Stimulated activated CD4-positive, alpha-beta T cell treated with anti-CD3 and anti-CD28 coated beads, TNF-alpha, amount 100 ng/mL, for 48 hours (primary cell): ENCODE measurements around the gene CELF5.
"Not testable (repeated sequence)": the region's sequence is repeated elsewhere in the genome, so short reads cannot be mapped to it uniquely, and the experiment has no call there.

Experiments
- DNase-seq, 3 donors: peaks; one replicate each; pipeline ENCODE4 v3.0.0-alpha.2; 2020; ENCODE audit warnings: low read depth in 3 of 3

CELF5 gene

GRCh38 chr19:3190470-3190770 lies 34.0 kb upstream of the CELF5 start:
- no peak for DNase-seq

- no peak for DNase-seq
Measured at GRCh38 chr19:3190921-3191805, 33.3 kb upstream of the CELF5 start.

GRCh38 chr19:3191806-3192104 lies 32.7 kb upstream of the CELF5 start:
- DNase-seq: not testable (repeated sequence)

DNA sequence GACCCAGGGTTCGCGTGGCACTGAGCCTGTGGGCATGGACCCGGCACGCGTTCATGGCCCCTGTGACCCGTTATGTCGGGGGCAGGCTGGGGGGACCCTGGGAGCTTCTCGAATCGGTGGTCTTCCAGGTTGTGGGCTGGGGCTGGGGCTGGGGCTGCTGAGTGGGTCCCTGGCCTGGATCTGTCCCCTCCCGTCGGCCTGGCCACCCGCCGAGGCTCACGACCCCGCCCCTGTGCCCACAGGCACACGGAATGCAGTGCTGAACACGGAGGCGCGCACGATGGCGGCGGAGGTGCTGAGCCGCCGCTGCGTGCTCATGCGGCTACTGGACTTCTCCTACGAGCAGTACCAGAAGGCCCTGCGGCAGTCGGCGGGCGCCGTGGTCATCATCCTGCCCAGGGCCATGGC lies 32.2 kb upstream of the CELF5 start:
- DNase-seq: no peak

DNA sequence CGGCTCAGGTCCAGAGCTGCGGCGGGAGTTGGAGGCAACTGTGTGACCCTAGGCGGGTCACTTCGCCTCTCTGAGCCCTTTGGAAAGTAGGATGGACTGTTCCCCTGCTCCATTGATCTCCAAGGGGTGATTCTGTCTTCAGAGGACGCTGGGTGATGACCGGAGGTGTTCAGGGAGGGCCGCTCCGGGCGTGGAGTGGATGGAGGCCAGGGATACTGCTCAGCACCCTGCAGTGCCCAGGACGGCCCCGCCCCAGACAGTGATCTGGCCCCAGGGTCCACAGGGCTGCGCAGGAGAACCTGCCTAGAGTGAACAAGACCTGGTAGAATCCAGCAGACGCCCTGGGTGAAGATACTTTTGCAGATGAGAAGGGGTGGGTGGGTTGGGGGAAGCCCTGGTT lies 31.8 kb upstream of the CELF5 start:
- no peak for DNase-seq

DNA sequence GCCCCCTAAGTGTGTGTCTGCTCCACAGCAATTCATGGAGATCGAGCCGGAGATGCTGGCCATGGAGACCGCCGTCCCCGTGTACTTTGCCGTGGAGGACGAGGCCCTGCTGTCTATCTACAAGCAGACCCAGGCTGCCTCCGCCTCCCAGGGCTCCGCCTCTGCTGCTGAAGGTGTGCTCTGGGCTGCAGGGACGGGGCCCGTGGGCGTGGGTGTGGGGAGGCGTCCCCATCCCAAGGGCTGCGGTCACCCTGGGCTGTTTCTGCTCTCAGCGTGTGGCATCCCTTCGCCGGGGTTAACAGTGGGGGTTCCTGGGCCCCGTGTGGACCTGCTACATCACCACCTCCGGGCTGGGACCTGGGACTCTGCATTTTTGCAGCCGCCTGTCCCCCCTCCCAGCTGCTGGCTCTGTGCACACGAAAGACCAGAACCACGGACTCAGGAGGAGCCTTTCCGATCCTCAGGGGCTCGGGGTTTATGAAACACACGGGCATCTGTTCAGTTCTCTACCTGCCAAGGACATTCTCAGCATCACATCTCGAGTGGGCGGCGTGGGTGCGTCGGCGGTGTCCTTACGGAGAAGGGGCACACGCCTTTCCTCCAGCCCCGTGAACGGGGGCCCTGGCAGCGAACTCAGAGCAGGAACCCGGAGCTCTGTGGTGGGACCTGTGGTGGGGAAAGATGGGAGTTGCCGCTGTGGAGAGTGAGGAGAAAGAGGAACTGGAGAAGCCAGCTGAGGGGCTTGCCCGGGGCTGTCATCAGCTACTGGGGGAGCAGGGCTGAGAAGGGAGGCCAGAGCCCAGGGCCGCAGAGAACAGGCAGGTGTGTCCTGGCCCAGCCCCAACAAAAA lies 31.0 kb upstream of the CELF5 start:
- no peak for DNase-seq

GRCh38 chr19:3194106-3195087 lies 30.1 kb upstream of the CELF5 start:
- DNase-seq: no peak

DNA sequence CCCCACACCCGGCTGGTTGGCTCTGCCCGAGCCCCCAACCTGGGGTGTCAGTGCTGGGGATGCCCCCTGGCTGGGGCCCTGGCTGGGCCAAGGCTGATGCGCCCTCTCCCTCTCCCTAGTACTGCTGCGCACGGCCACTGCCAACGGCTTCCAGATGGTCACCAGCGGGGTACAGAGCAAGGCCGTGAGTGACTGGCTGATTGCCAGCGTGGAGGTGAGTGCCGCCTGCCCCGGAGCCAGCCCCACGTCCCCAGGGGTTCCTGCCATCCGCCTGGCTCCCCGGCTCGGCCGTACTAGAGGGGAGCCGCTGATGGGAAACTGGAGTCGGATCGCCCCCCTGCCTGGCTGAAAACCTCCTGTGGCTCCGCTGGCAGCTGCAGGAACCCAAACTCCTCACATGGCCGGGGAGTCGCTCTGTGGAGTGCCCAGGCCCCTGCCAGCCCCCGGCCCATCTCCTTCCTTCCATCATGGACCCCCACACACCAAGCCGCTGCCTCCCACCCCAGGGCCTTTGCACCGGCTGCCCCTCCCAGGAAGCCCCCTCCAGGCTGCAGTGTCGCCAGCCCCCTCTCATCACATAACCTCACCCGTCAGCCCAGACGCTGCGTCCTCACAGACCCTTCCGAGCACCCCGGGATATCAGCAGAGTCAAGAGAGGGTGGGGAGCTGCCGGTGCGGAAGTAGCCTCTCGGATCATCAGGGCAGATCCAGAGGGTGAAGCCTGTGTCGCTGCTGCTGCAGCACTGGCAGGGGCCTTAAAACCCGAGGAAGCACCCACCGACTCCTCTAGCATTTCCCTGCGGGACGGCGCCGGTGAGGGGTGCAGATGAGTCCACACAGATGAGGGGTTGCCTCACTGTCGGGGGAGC lies 28.2 kb upstream of the CELF5 start:
- no peak for DNase-seq

DNA sequence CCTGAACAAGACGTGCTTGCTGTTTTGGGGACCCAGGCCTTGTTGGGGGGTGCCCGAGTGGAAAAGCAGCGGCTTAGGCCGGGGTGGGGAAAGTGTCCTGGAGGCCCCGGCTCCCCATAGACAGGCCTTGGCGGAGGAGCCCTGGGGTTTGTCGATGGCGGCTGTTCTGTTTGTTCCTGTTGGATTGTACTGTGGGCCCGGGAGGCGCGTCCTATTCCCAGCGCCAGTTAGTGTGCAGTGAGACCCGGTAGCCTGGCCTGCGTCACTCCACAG lies 27.6 kb upstream of the CELF5 start:
- no peak for DNase-seq

GRCh38 chr19:3198901-3199700 lies 25.4 kb upstream of the CELF5 start:
- DNase-seq: no peak

GRCh38 chr19:3201072-3201700 lies 23.3 kb upstream of the CELF5 start:
- DNase-seq: no peak

DNA sequence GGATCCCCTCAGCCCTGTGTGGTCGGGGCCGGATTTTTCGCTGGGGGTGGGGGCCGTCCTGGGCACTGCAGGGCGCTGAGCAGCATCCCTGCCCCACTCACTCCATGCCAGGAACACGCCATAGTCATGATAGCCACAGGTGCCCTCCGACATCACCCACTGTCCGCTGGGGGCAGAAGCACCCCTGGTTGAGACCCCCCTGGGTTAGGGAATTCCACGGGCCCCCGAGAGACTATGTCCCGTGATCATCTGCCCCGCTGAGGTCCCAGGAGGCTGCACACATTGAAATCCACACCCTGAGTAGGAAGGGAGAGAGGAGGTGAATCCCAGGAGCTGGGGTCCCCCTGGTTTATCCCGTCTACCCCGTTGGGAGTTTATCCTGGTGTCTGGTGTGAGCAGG lies 22.6 kb upstream of the CELF5 start:
- DNase-seq: no peak

- DNase-seq: no peak
Measured at GRCh38 chr19:3202346-3202745, 22.1 kb upstream of the CELF5 start.

DNA sequence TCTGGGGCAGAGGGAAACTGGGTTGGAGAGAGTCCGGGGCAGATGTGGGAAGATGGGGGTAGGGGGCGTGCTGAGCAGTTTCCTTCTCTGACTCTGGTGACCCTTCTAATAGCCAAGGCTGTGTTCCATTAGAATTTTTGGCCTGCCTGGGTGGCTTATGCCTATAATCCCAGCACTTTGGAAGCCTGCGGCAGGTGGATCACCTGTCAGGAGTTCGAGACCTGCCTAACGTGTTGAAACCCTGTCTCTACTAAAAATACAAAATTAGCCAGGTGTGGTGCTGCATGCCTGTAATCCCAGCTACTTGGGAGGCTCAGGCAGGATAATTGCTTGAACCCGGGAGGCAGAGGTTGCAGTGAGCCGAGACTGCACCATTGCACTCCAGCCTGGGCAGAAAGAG lies 21.6 kb upstream of the CELF5 start:
- DNase-seq: not testable (repeated sequence)

- DNase-seq: no peak
Measured at GRCh38 chr19:3203805-3204645, 20.4 kb upstream of the CELF5 start.

DNA sequence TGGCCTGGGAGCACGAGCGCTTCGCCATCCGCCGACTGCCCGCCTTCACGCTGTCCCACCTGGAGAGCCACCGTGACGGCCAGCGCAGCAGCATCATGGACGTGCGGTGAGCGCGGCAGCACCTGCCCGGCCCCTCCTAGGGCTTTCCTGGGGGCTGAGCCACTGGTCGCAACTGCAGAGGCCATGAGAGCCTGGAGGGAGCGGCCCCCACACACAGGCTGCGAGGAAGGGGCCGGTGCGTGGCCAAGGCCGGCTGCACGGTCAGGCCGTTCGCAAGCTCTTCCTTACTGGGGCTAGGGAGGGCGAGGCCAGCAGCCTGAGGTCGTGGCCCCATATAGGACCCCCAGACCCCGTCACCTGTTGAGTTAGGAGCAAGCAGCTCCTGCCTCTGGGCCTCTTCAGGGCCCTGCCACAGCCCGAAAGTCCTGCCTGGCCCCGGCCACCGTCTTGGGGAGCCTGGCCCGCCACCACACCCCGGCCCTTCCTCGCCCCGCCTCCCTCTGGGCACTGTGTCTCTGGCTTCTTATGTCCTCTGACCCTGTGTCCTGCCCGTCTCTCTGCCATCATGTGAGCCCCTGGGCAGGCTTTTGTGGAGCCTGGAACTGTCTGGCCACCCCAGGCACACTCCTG lies 19.7 kb upstream of the CELF5 start:
- DNase-seq: no peak

DNA sequence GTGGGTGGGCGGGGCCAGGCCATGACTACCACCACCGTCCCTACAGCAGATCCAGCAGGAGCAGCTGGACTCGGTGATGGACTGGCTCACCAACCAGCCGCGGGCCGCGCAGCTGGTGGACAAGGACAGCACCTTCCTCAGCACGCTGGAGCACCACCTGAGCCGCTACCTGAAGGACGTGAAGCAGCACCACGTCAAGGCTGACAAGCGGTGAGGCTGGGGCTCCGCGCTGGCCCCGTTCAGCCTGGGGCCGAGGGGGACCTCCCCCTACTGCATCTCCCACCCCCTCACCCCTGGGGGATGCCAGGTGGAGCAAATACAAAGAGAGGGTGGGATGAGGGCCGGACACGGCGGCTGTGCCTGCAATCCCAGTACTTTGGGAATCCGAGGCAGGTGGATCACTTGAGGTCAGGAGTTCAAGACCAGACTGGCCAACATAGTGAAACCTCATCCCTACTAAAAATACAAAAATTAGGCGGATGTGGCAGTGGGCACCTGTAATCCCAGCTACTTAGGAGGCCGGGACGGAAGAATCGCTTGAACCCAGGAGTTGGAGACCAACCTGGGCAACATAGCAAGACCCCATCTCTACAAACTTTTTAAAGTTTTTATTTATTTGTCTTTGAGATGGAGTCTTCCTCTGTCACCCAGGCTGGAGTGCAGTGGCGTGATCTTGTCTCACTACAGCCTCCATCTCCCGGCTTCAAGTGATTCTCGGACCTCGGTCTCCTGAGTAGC lies 18.1 kb upstream of the CELF5 start:
- DNase-seq: no peak
